KMS-11 (cell line): ENCODE measurements around the gene ABITRAM.

Experiments
- H2AFZ ChIP-seq: fragments of 200-600 bp; sonication (generic); 2 replicates; pipeline ENCODE4 v1.6.1; 2016; ENCODE audit warnings: antibody characterized with exemption, mixed run types, low read depth
- H3K27ac ChIP-seq: fragments of 200-600 bp; sonication (generic); 2 replicates; pipeline ENCODE4 v1.6.1; 2016; ENCODE audit warnings: mild to moderate bottlenecking, mixed run types
- H3K27me3 ChIP-seq: fragments of 200-600 bp; sonication (generic); 2 replicates; pipeline ENCODE4 v1.6.1; 2017; ENCODE audit warnings: mild to moderate bottlenecking, low read depth, mixed run types, moderate library complexity; ENCODE audit not compliant: insufficient read depth
- H3K36me3 ChIP-seq: fragments of 200-600 bp; sonication (generic); 2 replicates; pipeline ENCODE4 v1.6.1; 2017; ENCODE audit warnings: mild to moderate bottlenecking, mixed run types; ENCODE audit not compliant: insufficient read depth
- H3K4me1 ChIP-seq: fragments of 200-600 bp; sonication (generic); 2 replicates; pipeline ENCODE4 v1.6.1; 2016; ENCODE audit warnings: mild to moderate bottlenecking, low read depth, mixed run types; ENCODE audit not compliant: poor library complexity, severe bottlenecking
- H3K4me2 ChIP-seq: fragments of 200-600 bp; sonication (generic); 2 replicates; pipeline ENCODE4 v1.7.0; 2016; ENCODE audit warnings: mild to moderate bottlenecking, mixed run types
- H3K4me3 ChIP-seq: fragments of 200-600 bp; sonication (generic); IDR thresholded peaks from 2 replicates; pipeline ENCODE4 v1.6.1; 2017; ENCODE audit warnings: low read depth, low read length, mixed read lengths; ENCODE audit not compliant: insufficient read depth
- H3K79me2 ChIP-seq: fragments of 200-600 bp; sonication (generic); 2 replicates; pipeline ENCODE4 v1.6.1; 2016; ENCODE audit warnings: low read depth, mixed run types; ENCODE audit not compliant: insufficient read depth
- H3K9ac ChIP-seq: fragments of 200-600 bp; sonication (generic); 2 replicates; pipeline ENCODE4 v1.6.1; 2016; ENCODE audit warnings: mild to moderate bottlenecking, mixed run types
- H4K20me1 ChIP-seq: fragments of 200-600 bp; sonication (generic); 2 replicates; pipeline ENCODE4 v1.6.1; 2016; ENCODE audit warnings: mild to moderate bottlenecking, mixed run types; ENCODE audit not compliant: insufficient read depth
- TF ChIP-seq, protein P1 (sequence below): fragments of 200-600 bp; sonication (generic); conservative IDR thresholded peaks from 2 replicates; pipeline ENCODE4 v1.6.1; 2017; ENCODE audit warnings: low read depth, mild to moderate bottlenecking, antibody characterized with exemption, low read length, moderate library complexity, mixed read lengths

Gene ABITRAM

DNA sequence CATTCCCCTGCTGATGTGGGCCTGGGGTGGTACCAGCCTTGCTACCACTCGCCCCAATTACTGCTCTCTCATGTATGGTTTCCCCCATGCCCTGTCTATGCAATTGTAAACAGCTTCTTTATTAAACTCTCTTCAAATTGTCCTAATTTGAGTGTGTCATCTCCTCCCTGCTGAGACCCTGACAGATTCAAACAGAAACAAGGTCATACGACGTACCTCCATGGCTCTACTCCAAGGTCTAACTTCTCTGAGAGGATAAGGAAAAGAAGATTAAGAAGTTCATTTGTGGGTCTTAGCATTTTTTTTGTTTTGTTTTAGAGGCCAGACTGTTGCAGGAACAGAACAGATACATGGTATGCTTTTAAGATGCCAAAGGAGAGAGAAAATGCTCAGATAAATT, 38.0 kb downstream of the ABITRAM start:
- Histone ChIP-seq H3K4me3 (no peak overlapping the region), H3K27me3 (no peaks in the 10 kb centered on the region), H4K20me1 (no peaks in the 10 kb centered on the region), H3K36me3 (no peaks in the 10 kb centered on the region), H3K4me1 (no peaks in the 10 kb centered on the region), H3K79me2 (no peaks in the 10 kb centered on the region), H3K27ac (no peak overlapping the region), H2AFZ (no peak overlapping the region), H3K4me2 (no peak overlapping the region), H3K9ac (no peak overlapping the region)
- TF ChIP-seq, protein P1, sequence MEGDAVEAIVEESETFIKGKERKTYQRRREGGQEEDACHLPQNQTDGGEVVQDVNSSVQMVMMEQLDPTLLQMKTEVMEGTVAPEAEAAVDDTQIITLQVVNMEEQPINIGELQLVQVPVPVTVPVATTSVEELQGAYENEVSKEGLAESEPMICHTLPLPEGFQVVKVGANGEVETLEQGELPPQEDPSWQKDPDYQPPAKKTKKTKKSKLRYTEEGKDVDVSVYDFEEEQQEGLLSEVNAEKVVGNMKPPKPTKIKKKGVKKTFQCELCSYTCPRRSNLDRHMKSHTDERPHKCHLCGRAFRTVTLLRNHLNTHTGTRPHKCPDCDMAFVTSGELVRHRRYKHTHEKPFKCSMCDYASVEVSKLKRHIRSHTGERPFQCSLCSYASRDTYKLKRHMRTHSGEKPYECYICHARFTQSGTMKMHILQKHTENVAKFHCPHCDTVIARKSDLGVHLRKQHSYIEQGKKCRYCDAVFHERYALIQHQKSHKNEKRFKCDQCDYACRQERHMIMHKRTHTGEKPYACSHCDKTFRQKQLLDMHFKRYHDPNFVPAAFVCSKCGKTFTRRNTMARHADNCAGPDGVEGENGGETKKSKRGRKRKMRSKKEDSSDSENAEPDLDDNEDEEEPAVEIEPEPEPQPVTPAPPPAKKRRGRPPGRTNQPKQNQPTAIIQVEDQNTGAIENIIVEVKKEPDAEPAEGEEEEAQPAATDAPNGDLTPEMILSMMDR = no peak

DNA sequence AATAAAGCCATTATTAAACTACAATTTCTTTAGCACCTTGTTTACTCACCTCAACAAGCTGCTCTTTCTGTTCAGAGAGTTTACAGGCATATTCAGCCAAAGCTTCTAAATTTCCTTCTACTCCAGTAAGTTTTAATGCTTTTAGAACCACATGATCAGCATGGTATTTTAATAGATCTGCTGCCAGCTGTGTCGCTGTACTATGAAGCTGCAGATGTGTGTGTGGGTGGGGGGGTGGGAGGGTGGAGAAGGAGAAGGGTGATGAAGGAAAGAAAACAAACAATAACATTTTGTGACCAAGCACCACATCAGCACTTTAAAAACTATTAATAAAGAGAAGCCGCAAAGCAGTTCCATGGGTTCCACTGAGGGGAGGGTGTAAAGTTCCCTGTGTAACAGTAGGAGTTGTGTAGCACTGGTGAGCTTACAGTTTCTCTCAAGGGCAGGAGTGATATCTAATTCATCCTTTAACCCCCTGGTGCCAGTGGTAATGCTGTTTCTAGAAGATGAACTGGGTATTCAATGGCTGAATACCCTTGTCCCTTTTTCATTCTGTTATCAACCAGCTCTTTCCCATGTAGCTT, 38.5 kb downstream of the ABITRAM start:
- Histone ChIP-seq H3K36me3 (no peaks in the 10 kb centered on the region), H3K79me2 (no peaks in the 10 kb centered on the region), H3K9ac (no peak overlapping the region), H3K4me1 (no peaks in the 10 kb centered on the region), H2AFZ (no peak overlapping the region), H3K27ac (no peak overlapping the region), H3K27me3 (no peaks in the 10 kb centered on the region), H3K4me2 (no peak overlapping the region), H4K20me1 (no peaks in the 10 kb centered on the region), H3K4me3 (no peak overlapping the region)
- TF ChIP-seq, protein P1 = no peak

DNA sequence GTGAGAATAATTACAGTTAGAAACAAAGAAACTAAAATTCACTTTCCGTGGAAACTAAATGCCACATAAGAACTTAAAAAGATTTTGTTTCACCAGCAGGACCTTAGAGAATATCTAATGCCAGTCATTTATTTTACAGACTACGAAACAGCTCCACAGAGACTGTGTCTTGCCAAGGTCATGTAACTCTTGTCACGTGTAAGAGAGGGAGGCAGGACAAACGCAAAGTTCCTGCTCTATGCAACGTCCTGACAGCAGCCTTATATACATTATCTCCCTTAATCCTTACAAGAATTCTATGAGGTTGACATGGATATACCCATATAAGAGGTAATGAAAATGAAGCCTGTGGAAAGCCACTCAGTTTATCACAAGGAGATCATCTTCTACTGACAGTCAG, 39.7 kb downstream of the ABITRAM start:
- Histone ChIP-seq H3K36me3 (no peaks in the 10 kb centered on the region), H3K79me2 (no peaks in the 10 kb centered on the region), H4K20me1 (no peaks in the 10 kb centered on the region), H3K4me3 (no peak overlapping the region), H3K4me2 (no peak overlapping the region), H3K27ac (no peak overlapping the region), H3K27me3 (no peaks in the 10 kb centered on the region), H2AFZ (no peak overlapping the region), H3K4me1 (no peaks in the 10 kb centered on the region), H3K9ac (no peak overlapping the region)
- TF ChIP-seq, protein P1 = no peak

DNA sequence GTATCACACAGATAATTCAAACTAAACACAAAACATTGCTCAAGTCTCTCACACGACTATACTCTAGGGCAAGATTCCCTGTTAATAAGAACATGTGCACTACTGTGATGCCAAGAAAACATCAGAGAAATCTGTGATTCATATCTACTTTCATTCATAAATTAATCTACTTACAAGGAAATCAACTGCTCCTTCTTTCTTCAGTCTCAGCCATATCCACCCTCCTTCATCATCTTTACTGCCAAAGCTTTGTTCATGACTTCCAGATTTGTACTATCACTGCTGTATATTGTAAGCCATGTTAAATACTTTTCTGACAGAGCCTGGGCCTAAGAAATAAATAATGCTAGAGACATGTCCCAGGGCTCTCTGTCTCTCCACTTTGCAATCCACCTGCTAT, 44.0 kb downstream of the ABITRAM start:
- H4K20me1 ChIP-seq = no peaks in the 10 kb centered on the region
- no peaks in the 10 kb centered on the region for H3K4me1 ChIP-seq
- H3K4me3 ChIP-seq = no peak overlapping the region
- no peaks in the 10 kb centered on the region for H3K36me3 ChIP-seq
- no peaks in the 10 kb centered on the region for H3K27me3 ChIP-seq
- H2AFZ ChIP-seq = no peak overlapping the region
- no peak overlapping the region for H3K4me2 ChIP-seq
- TF ChIP-seq, protein P1 = no peak
- no peak overlapping the region for H3K9ac ChIP-seq
- H3K79me2 ChIP-seq = no peaks in the 10 kb centered on the region
- no peak overlapping the region for H3K27ac ChIP-seq
